IMR-90 (cell line): ENCODE data around the gene MLST8. TPM values are rescaled to one million over a fixed set of nuclear protein-coding genes. Genes with fewer than 3 reads are reported as not detected.

ENCODE experiments used
- ATAC-seq: fragments of 200-7000 bp; cut with Tn5 transposase; 2 replicates; pipeline ENCODE4 v1.9.1; 2020; ENCODE audit warnings: low read depth, mild to moderate bottlenecking, moderate library complexity
- BruUV-seq: library from RNA; stranded (reverse); fragments of 400-500 nt; replicated peaks from 2 replicates; lab custom pipeline; 2021; lab: Mats Ljungman, UMichigan
- CTCF ChIA-PET: fragments of 300-600 bp; formaldehyde crosslinking; extraction: SDS; loops from one replicate; lab custom pipeline; 2021; ENCODE audit warnings: antibody characterized with exemption; lab: Yijun Ruan, JAX
- POLR2A ChIA-PET: fragments of 300-600 bp; sonication (Branson Sonifier 250); formaldehyde crosslinking; loops from one replicate; lab custom pipeline; 2022; ENCODE audit warnings: antibody characterized with exemption; ENCODE audit not compliant: unreplicated experiment; lab: Charles Lee
- DNase-seq: peaks from one replicate; pipeline ENCODE4 v3.0.0; 2013
- H2AFZ ChIP-seq: replicated peaks from 2 replicates; pipeline ENCODE3; 2013; ENCODE audit warnings: low read length, mild to moderate bottlenecking; ENCODE audit not compliant: poor library complexity
- H2AK5ac ChIP-seq: 2 replicates; pipeline ENCODE4 v1.6.1; 2013; ENCODE audit warnings: low read depth, low read length, inconsistent platforms
- H2AK9ac ChIP-seq: replicated peaks from 2 replicates; pipeline ENCODE3; 2013; ENCODE audit warnings: mild to moderate bottlenecking, low read depth, low read length, moderate library complexity; ENCODE audit not compliant: poor library complexity
- H2BK120ac ChIP-seq: 2 replicates; pipeline ENCODE4 v1.6.1; 2013; ENCODE audit warnings: low read depth, low read length, inconsistent platforms
- H2BK15ac ChIP-seq: 3 replicates; pipeline ENCODE4 v1.6.1; 2013; ENCODE audit warnings: low read depth, low read length, inconsistent platforms
- H2BK20ac ChIP-seq: 2 replicates; pipeline ENCODE4 v1.6.1; 2013; ENCODE audit warnings: low read depth, mild to moderate bottlenecking, inconsistent platforms, low read length, moderate library complexity
- H2BK5ac ChIP-seq: 2 replicates; pipeline ENCODE4 v1.6.1; 2013; ENCODE audit warnings: mild to moderate bottlenecking, low read depth, low read length, inconsistent platforms; ENCODE audit not compliant: poor library complexity, severe bottlenecking
- H3K14ac ChIP-seq: replicated peaks from 2 replicates; pipeline ENCODE4 v1.6.1; 2013; ENCODE audit warnings: low read depth, low read length, inconsistent platforms
- H3K18ac ChIP-seq: 2 replicates; pipeline ENCODE4 v1.6.1; 2013; ENCODE audit warnings: low read depth, low read length, control low read depth
- H3K23ac ChIP-seq: 2 replicates; pipeline ENCODE4 v1.6.1; 2013; ENCODE audit warnings: low read depth, low read length, inconsistent platforms
- H3K27ac ChIP-seq: 2 replicates; pipeline ENCODE4 v1.5.1; 2013; ENCODE audit warnings: mild to moderate bottlenecking, control low read depth, low read length; ENCODE audit not compliant: insufficient read depth
- H3K27me3 ChIP-seq: 2 replicates; pipeline ENCODE4 v1.6.1; 2013; ENCODE audit warnings: low read length; ENCODE audit not compliant: control insufficient read depth, insufficient read depth
- H3K36me3 ChIP-seq: 2 replicates; pipeline ENCODE4 v1.6.1; 2013; ENCODE audit warnings: low read length, mixed read lengths; ENCODE audit not compliant: control insufficient read depth, insufficient read depth
- H3K4ac ChIP-seq: 2 replicates; pipeline ENCODE4 v1.6.1; 2013; ENCODE audit warnings: low read depth, low read length, inconsistent platforms
- H3K4me1 ChIP-seq: 2 replicates; pipeline ENCODE4 v1.6.1; 2013; ENCODE audit warnings: low read length, mixed read lengths; ENCODE audit not compliant: control insufficient read depth, insufficient read depth
- H3K4me2 ChIP-seq: 2 replicates; pipeline ENCODE4 v1.6.1; 2013; ENCODE audit warnings: low read depth, mild to moderate bottlenecking, control low read depth, low read length, moderate library complexity
- H3K4me3 ChIP-seq: 2 replicates; pipeline ENCODE4 v1.5.1; 2013; ENCODE audit warnings: low read depth, mild to moderate bottlenecking, control low read depth, low read length, moderate library complexity; ENCODE audit not compliant: insufficient read depth
- H3K56ac ChIP-seq: 2 replicates; pipeline ENCODE4 v1.6.1; 2013; ENCODE audit warnings: low read length, inconsistent platforms; ENCODE audit not compliant: insufficient read depth; ENCODE audit errors: extremely low read depth
- H3K79me1 ChIP-seq, 2 experiments: 2 replicates each; pipeline ENCODE4 v1.6.1; 2013; ENCODE audit warnings: low read length in 2 of 2, inconsistent platforms in 1 of 2, low read depth in 1 of 2
- H3K9ac ChIP-seq: 2 replicates; pipeline ENCODE4 v1.6.1; 2013; ENCODE audit warnings: low read depth, low read length, control low read depth
- H3K9me1 ChIP-seq: 2 replicates; pipeline ENCODE4 v1.6.1; 2013; ENCODE audit warnings: low read length, inconsistent platforms; ENCODE audit not compliant: insufficient read depth
- H3K9me3 ChIP-seq: 2 replicates; pipeline ENCODE4 v1.6.1; 2013; ENCODE audit warnings: low read length; ENCODE audit not compliant: control insufficient read depth, insufficient read depth
- H4K20me1 ChIP-seq: 2 replicates; pipeline ENCODE4 v1.6.1; 2013; ENCODE audit warnings: low read length, inconsistent platforms; ENCODE audit not compliant: insufficient read depth
- H4K5ac ChIP-seq: 2 replicates; pipeline ENCODE4 v1.6.1; 2013; ENCODE audit warnings: mild to moderate bottlenecking, low read depth, low read length, control low read depth
- H4K8ac ChIP-seq, 2 experiments: 2 replicates each; pipeline ENCODE4 v1.6.1; 2013; ENCODE audit warnings: low read depth in 2 of 2, low read length in 2 of 2, control low read depth in 1 of 2, inconsistent platforms in 1 of 2
- H4K91ac ChIP-seq: 2 replicates; pipeline ENCODE4 v1.6.1; 2013; ENCODE audit warnings: low read depth, low read length, inconsistent platforms; ENCODE audit not compliant: insufficient read depth
- BHLHE40 ChIP-seq: fragments of 150-350 bp; IDR thresholded peaks from 2 replicates; pipeline ENCODE4 v1.6.1; 2016; ENCODE audit warnings: mild to moderate bottlenecking, low read depth, low read length
- RCOR1 ChIP-seq: IDR thresholded peaks from 2 replicates; pipeline ENCODE4 v1.6.1; 2012; ENCODE audit warnings: mild to moderate bottlenecking, low read length, improper control_type of control experiment; ENCODE audit not compliant: insufficient replicate concordance
- WGBS, 2 experiments: methylation state at CpG; one replicate each; pipeline versions ENCODE4 v1.1.5 to v1.1.7; 2013; ENCODE audit warnings: missing lambda C conversion rate in 2 of 2; ENCODE audit not compliant: insufficient read length in 1 of 2; ENCODE audit errors: extremely low coverage in 2 of 2; 5-methylcytosine and 5-hydroxymethylcytosine counted together
- dilution Hi-C: fragments of 300-500 bp; cut with HindIII; formaldehyde crosslinking; loops from one replicate; pipeline ENCODE4 v1.14.3; 2018; ENCODE audit warnings: low sequenced_read_pairs; ENCODE audit not compliant: unreplicated experiment
- in situ Hi-C: fragments of 300-500 bp; cut with MboI; formaldehyde crosslinking; loops from 3 replicates; pipeline ENCODE4 v1.14.3; 2019; ENCODE audit warnings: low sequenced_read_pairs, inconsistent platforms, mixed read lengths
- intact Hi-C: fragments of 100-400 bp; cut with micrococcal nuclease; formaldehyde crosslinking; loops from 2 replicates; pipeline ENCODE4 v1.10.0; 2022
- polyA plus RNA-seq, 3 experiments: library from polyadenylated mRNA; depleted of rRNA; stranded (reverse); fragments of >200 nt; gene quantifications; 2 replicates each; pipeline ENCODE4 v1.2.3, GENCODE V29; 2012; ENCODE audit warnings: low replicate concordance in 1 of 3
- total RNA-seq: library from RNA; depleted of rRNA; stranded (reverse); fragments of >200 nt; gene quantifications from 2 replicates; pipeline ENCODE4 v1.2.3, GENCODE V29; 2012

The MLST8 gene
- total and polyA plus RNA-seq, 2 of the 4 experiments (the other 2 are of a cell fraction): 34.4 to 93.7 TPM

DNA sequence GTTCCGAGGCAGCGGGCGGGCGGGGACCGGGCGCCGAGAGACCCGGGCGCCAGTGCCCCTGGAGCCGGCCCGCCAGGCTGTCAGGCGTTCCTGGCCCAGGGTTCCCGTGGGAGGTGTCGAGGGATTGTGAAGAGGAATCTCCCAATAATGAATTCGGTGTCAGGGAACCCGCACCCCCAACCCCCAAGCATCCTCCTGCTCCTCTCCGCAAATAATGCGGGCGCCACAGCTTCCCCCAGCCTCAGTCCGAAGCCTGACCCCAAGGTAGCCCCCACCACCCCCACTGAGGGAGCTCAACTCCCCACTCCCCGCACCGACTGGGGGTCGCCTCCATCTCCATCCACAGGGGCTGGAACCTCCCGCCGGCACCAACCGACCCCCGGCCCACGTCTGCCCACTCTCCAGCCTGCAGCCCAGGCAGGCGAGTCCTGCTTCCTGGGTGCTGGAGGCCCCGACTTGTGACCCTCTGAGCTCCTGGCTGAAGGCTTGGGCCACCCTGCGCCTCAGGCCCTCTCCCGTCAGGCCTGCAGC is 8.2 kb upstream of the MLST8 start:
- 40% methylated on average over 2 of the region's 32 CpGs; no CpG with 5 or more reads in 1 of the 2 experiments for WGBS, 2 experiments
- H3K4me2 ChIP-seq: no peak overlapping the region
- no TSS peak for BruUV-seq

More for the DNA sequence above, 8.2 kb upstream of the MLST8 start:
- Histone ChIP-seq H3K9me1 (no peaks in the 10 kb centered on the region), H2BK15ac (no peak overlapping the region), H3K79me1 (no peaks in the 10 kb centered on the region), H3K4me3 (no peak overlapping the region), H3K23ac (no peak overlapping the region), H3K4me1 (no peaks in the 10 kb centered on the region), H3K4ac (no peak overlapping the region), H3K27ac (no peak overlapping the region), H3K27me3 (peaks cover 67% of the 10 kb centered on the region), H3K36me3 (no peaks in the 10 kb centered on the region), H2AFZ (peak overlapping the region; percentile 79), H3K56ac (no peak overlapping the region), H4K8ac (no peak overlapping the region), H3K9ac (no peak overlapping the region), H2AK9ac (no peak overlapping the region), H2BK120ac (no peak overlapping the region), H3K14ac (no peak overlapping the region), H3K18ac (no peak overlapping the region), H4K91ac (no peak overlapping the region), H4K20me1 (no peaks in the 10 kb centered on the region; the same call in 1 of the 2 replicates), H3K9me3 (no peaks in the 10 kb centered on the region), H4K5ac (no peak overlapping the region), H2AK5ac (no peak overlapping the region), H2BK5ac (no peak overlapping the region), H2BK20ac (no peak overlapping the region)
- ATAC-seq (no peak), DNase-seq (no peak)
- POLR2A ChIA-PET: no interaction called here
- CTCF ChIA-PET: no interaction called here
- no peak for TF ChIP-seq RCOR1
- TF ChIP-seq BHLHE40: no peak
- intact Hi-C loops (no loop called here), in situ Hi-C loops (no loop called here), dilution Hi-C loops (no loop called here)
